WTC11 (cell line): ENCODE measurements around the gene ANXA11.
"Not testable (repeated sequence)": the region's sequence is repeated elsewhere in the genome, so short reads cannot be mapped to it uniquely, and the experiment has no call there.

Experiments used
- CTCF ChIP-seq: fragments of 200-600 bp; IDR thresholded peaks from 2 replicates; pipeline ENCODE4 v1.8.0; 2022; ENCODE audit warnings: antibody characterized with exemption
- TF ChIP-seq, protein P1 (sequence below): fragments of 250-450 bp; sonication (Bioruptor Pico); IDR thresholded peaks from 2 replicates; pipeline ENCODE4 v1.8.0; 2021; ENCODE audit warnings: mild to moderate bottlenecking

GRCh38 chr10:80133687-80134086 lies 71.7 kb downstream of the ANXA11 start:
- TF ChIP-seq, protein P1, sequence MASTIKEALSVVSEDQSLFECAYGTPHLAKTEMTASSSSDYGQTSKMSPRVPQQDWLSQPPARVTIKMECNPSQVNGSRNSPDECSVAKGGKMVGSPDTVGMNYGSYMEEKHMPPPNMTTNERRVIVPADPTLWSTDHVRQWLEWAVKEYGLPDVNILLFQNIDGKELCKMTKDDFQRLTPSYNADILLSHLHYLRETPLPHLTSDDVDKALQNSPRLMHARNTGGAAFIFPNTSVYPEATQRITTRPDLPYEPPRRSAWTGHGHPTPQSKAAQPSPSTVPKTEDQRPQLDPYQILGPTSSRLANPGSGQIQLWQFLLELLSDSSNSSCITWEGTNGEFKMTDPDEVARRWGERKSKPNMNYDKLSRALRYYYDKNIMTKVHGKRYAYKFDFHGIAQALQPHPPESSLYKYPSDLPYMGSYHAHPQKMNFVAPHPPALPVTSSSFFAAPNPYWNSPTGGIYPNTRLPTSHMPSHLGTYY (CRISPR knock-in tag): not testable (repeated sequence)
- not testable (repeated sequence) for TF ChIP-seq CTCF
